ENCODE measurements around the gene PPM1H. TPM values are rescaled to one million over a fixed set of nuclear protein-coding genes. Genes with fewer than 3 reads are reported as not detected.

Gene PPM1H
- total RNA-seq, 1 experiment from 2014 or later: 0.22 TPM

GRCh38 chr12:62841846-62842245, 93.1 kb downstream of the PPM1H start:
- no peak for DNase-seq
- no peaks in the 10 kb centered on the region; the same call in 1 of the 2 replicates for H3K27me3 ChIP-seq (ENCODE audit: low read length)

GRCh38 chr12:62840806-62841205, 94.1 kb downstream of the PPM1H start:
- H3K4me3 ChIP-seq (ENCODE audit: low read length): no peak overlapping the region
- DNase-seq: no peak
- no peak overlapping the region for H3K27ac ChIP-seq (ENCODE audit: low read length)
- H3K4me1 ChIP-seq (ENCODE audit: low read length): peaks cover 20% of the 10 kb centered on the region
- H3K36me3 ChIP-seq (ENCODE audit: insufficient read depth, low read length): no peaks in the 10 kb centered on the region
- H3K9me3 ChIP-seq (ENCODE audit: low read length): no peaks in the 10 kb centered on the region
- no peak overlapping the region for H2AFZ ChIP-seq (ENCODE audit: low read length)
- no peaks in the 10 kb centered on the region; the same call in 1 of the 2 replicates for H3K27me3 ChIP-seq (ENCODE audit: low read length)
- H3K4me2 ChIP-seq (ENCODE audit: low read depth, low read length, poor library complexity, severe bottlenecking): no peak overlapping the region
- H4K20me1 ChIP-seq (ENCODE audit: insufficient read depth, low read depth, low read length): no peaks in the 10 kb centered on the region
- H3K9ac ChIP-seq (ENCODE audit: low read length): no peak overlapping the region
- H3K9me2 ChIP-seq (replicated peaks; ENCODE audit: insufficient read depth, low read length): no peaks in the 10 kb centered on the region
- H3K79me2 ChIP-seq (ENCODE audit: low read length): no peaks in the 10 kb centered on the region

More at GRCh38 chr12:62841846-62842245, 93.1 kb downstream of the PPM1H start:
- Histone ChIP-seq H3K4me1 (ENCODE audit: low read length) (peaks cover 20% of the 10 kb centered on the region), H3K36me3 (ENCODE audit: insufficient read depth, low read length) (no peaks in the 10 kb centered on the region), H3K9me3 (ENCODE audit: low read length) (no peaks in the 10 kb centered on the region), H3K27ac (ENCODE audit: low read length) (no peak overlapping the region), H3K9me2 (replicated peaks; ENCODE audit: insufficient read depth, low read length) (no peaks in the 10 kb centered on the region), H2AFZ (ENCODE audit: low read length) (no peak overlapping the region), H3K9ac (ENCODE audit: low read length) (no peak overlapping the region), H3K4me3 (ENCODE audit: low read length) (no peak overlapping the region), H3K4me2 (ENCODE audit: low read depth, low read length, poor library complexity, severe bottlenecking) (no peak overlapping the region), H3K79me2 (ENCODE audit: low read length) (no peaks in the 10 kb centered on the region), H4K20me1 (ENCODE audit: insufficient read depth, low read depth, low read length) (no peaks in the 10 kb centered on the region)

GRCh38 chr12:62839869-62840660, 94.9 kb downstream of the PPM1H start:
- DNase-seq: no peak
- Histone ChIP-seq H4K20me1 (ENCODE audit: insufficient read depth, low read depth, low read length) (no peaks in the 10 kb centered on the region), H3K79me2 (ENCODE audit: low read length) (no peaks in the 10 kb centered on the region)

GRCh38 chr12:62834971-62835547, 99.9 kb downstream of the PPM1H start:
- Histone ChIP-seq H3K36me3 (ENCODE audit: insufficient read depth, low read length) (no peaks in the 10 kb centered on the region), H3K9me2 (replicated peaks; ENCODE audit: insufficient read depth, low read length) (no peaks in the 10 kb centered on the region), H3K4me2 (ENCODE audit: low read depth, low read length, poor library complexity, severe bottlenecking) (no peak overlapping the region), H3K4me1 (ENCODE audit: low read length) (peaks cover 5% of the 10 kb centered on the region; the same call in 1 of the 2 replicates), H3K27me3 (ENCODE audit: low read length) (no peaks in the 10 kb centered on the region), H3K4me3 (ENCODE audit: low read length) (no peak overlapping the region), H2AFZ (ENCODE audit: low read length) (no peak overlapping the region), H3K9ac (ENCODE audit: low read length) (no peak overlapping the region), H3K9me3 (ENCODE audit: low read length) (no peaks in the 10 kb centered on the region), H3K79me2 (ENCODE audit: low read length) (no peaks in the 10 kb centered on the region), H4K20me1 (ENCODE audit: insufficient read depth, low read depth, low read length) (no peaks in the 10 kb centered on the region), H3K27ac (ENCODE audit: low read length) (no peak overlapping the region)
- DNase-seq: no peak

More at GRCh38 chr12:62839869-62840660, 94.9 kb downstream of the PPM1H start:
- no peaks in the 10 kb centered on the region for H3K9me3 ChIP-seq (ENCODE audit: low read length)
- no peak overlapping the region for H2AFZ ChIP-seq (ENCODE audit: low read length)
- no peaks in the 10 kb centered on the region; the same call in 1 of the 2 replicates for H3K27me3 ChIP-seq (ENCODE audit: low read length)
- H3K9me2 ChIP-seq (replicated peaks; ENCODE audit: insufficient read depth, low read length): no peaks in the 10 kb centered on the region
- no peak overlapping the region for H3K4me2 ChIP-seq (ENCODE audit: low read depth, low read length, poor library complexity, severe bottlenecking)
- no peaks in the 10 kb centered on the region for H3K36me3 ChIP-seq (ENCODE audit: insufficient read depth, low read length)
- H3K27ac ChIP-seq (ENCODE audit: low read length): no peak overlapping the region
- no peak overlapping the region for H3K4me3 ChIP-seq (ENCODE audit: low read length)
- H3K9ac ChIP-seq (ENCODE audit: low read length): no peak overlapping the region
- H3K4me1 ChIP-seq (ENCODE audit: low read length): peaks cover 20% of the 10 kb centered on the region

- H3K79me2 ChIP-seq (ENCODE audit: low read length): no peaks in the 10 kb centered on the region
- no peak overlapping the region for H2AFZ ChIP-seq (ENCODE audit: low read length)
- H3K4me2 ChIP-seq (ENCODE audit: low read depth, low read length, poor library complexity, severe bottlenecking): no peak overlapping the region
- H3K9me3 ChIP-seq (ENCODE audit: low read length): no peaks in the 10 kb centered on the region
- H3K27me3 ChIP-seq (ENCODE audit: low read length): no peaks in the 10 kb centered on the region
- no peaks in the 10 kb centered on the region for H4K20me1 ChIP-seq (ENCODE audit: insufficient read depth, low read depth, low read length)
- H3K9ac ChIP-seq (ENCODE audit: low read length): no peak overlapping the region
- H3K36me3 ChIP-seq (ENCODE audit: insufficient read depth, low read length): no peaks in the 10 kb centered on the region
- H3K9me2 ChIP-seq (replicated peaks; ENCODE audit: insufficient read depth, low read length): no peaks in the 10 kb centered on the region
- no peak overlapping the region for H3K27ac ChIP-seq (ENCODE audit: low read length)
- no peak for DNase-seq
- H3K4me1 ChIP-seq (ENCODE audit: low read length): peaks cover 5% of the 10 kb centered on the region; the same call in 1 of the 2 replicates
- H3K4me3 ChIP-seq (ENCODE audit: low read length): no peak overlapping the region
Measured at GRCh38 chr12:62834406-62834805, 100.5 kb downstream of the PPM1H start.

- no peak for DNase-seq
- Histone ChIP-seq H3K9me2 (replicated peaks; ENCODE audit: insufficient read depth, low read length) (no peaks in the 10 kb centered on the region), H3K4me2 (ENCODE audit: low read depth, low read length, poor library complexity, severe bottlenecking) (no peak overlapping the region), H3K36me3 (ENCODE audit: insufficient read depth, low read length) (no peaks in the 10 kb centered on the region), H2AFZ (ENCODE audit: low read length) (no peak overlapping the region), H3K27me3 (ENCODE audit: low read length) (no peaks in the 10 kb centered on the region), H3K79me2 (ENCODE audit: low read length) (no peaks in the 10 kb centered on the region), H3K4me3 (ENCODE audit: low read length) (no peak overlapping the region), H3K27ac (ENCODE audit: low read length) (no peak overlapping the region), H3K9me3 (ENCODE audit: low read length) (no peaks in the 10 kb centered on the region), H3K4me1 (ENCODE audit: low read length) (peaks cover 5% of the 10 kb centered on the region; the same call in 1 of the 2 replicates), H4K20me1 (ENCODE audit: insufficient read depth, low read depth, low read length) (no peaks in the 10 kb centered on the region), H3K9ac (ENCODE audit: low read length) (no peak overlapping the region)
Measured at GRCh38 chr12:62833634-62834033, 101.3 kb downstream of the PPM1H start.

GRCh38 chr12:62832558-62832957, 102.4 kb downstream of the PPM1H start:
- no peaks in the 10 kb centered on the region for H3K36me3 ChIP-seq (ENCODE audit: insufficient read depth, low read length)
- no peak for DNase-seq
- no peaks in the 10 kb centered on the region for H3K27me3 ChIP-seq (ENCODE audit: low read length)
- H3K27ac ChIP-seq (ENCODE audit: low read length): no peak overlapping the region
- no peak overlapping the region for H3K4me2 ChIP-seq (ENCODE audit: low read depth, low read length, poor library complexity, severe bottlenecking)
- H3K9me2 ChIP-seq (replicated peaks; ENCODE audit: insufficient read depth, low read length): no peaks in the 10 kb centered on the region
- H4K20me1 ChIP-seq (ENCODE audit: insufficient read depth, low read depth, low read length): no peaks in the 10 kb centered on the region
- H2AFZ ChIP-seq (ENCODE audit: low read length): no peak overlapping the region
- no peaks in the 10 kb centered on the region for H3K9me3 ChIP-seq (ENCODE audit: low read length)
- H3K9ac ChIP-seq (ENCODE audit: low read length): no peak overlapping the region
- H3K4me3 ChIP-seq (ENCODE audit: low read length): no peak overlapping the region
- H3K79me2 ChIP-seq (ENCODE audit: low read length): no peaks in the 10 kb centered on the region
- H3K4me1 ChIP-seq (ENCODE audit: low read length): peaks cover 5% of the 10 kb centered on the region; the same call in 1 of the 2 replicates

GRCh38 chr12:62832027-62832426, 102.9 kb downstream of the PPM1H start:
- H4K20me1 ChIP-seq (ENCODE audit: insufficient read depth, low read depth, low read length): no peaks in the 10 kb centered on the region
- H3K79me2 ChIP-seq (ENCODE audit: low read length): no peaks in the 10 kb centered on the region
- no peak overlapping the region for H3K4me3 ChIP-seq (ENCODE audit: low read length)
- no peaks in the 10 kb centered on the region for H3K27me3 ChIP-seq (ENCODE audit: low read length)
- DNase-seq: no peak
- H3K4me2 ChIP-seq (ENCODE audit: low read depth, low read length, poor library complexity, severe bottlenecking): no peak overlapping the region
- no peaks in the 10 kb centered on the region for H3K9me3 ChIP-seq (ENCODE audit: low read length)
- no peak overlapping the region for H3K9ac ChIP-seq (ENCODE audit: low read length)
- H3K36me3 ChIP-seq (ENCODE audit: insufficient read depth, low read length): no peaks in the 10 kb centered on the region
- no peak overlapping the region for H3K27ac ChIP-seq (ENCODE audit: low read length)
- H3K4me1 ChIP-seq (ENCODE audit: low read length): peaks cover 5% of the 10 kb centered on the region; the same call in 1 of the 2 replicates
- no peak overlapping the region for H2AFZ ChIP-seq (ENCODE audit: low read length)
- H3K9me2 ChIP-seq (replicated peaks; ENCODE audit: insufficient read depth, low read length): no peaks in the 10 kb centered on the region

Measured in Karpas-422 (cell line).